ENCODE measurements around the gene WDR89. TPM values are rescaled to one million over a fixed set of nuclear protein-coding genes. Genes with fewer than 3 reads are reported as not detected.
"Not testable (repeated sequence)": the region's sequence is repeated elsewhere in the genome, so short reads cannot be mapped to it uniquely, and the experiment has no call there.

WDR89 gene
- total RNA-seq, 2 donors from 2014 or later, result 3.4 to 4.2 TPM

- Histone ChIP-seq H3K27me3 (no peaks in the 10 kb centered on the region), H3K4me1 (no peaks in the 10 kb centered on the region), H3K9me3 (no peaks in the 10 kb centered on the region), H3K27ac (no peak overlapping the region), H3K36me3 (no peaks in the 10 kb centered on the region), H3K4me3 (no peak overlapping the region)
- DNase-seq (ENCODE audit: low spot score), result no peak
- TF ChIP-seq CTCF (IDR thresholded peaks at IDR 0.05), result no peak
Measured at GRCh38 chr14:63662776-63663175, 21.1 kb upstream of the WDR89 start.

- not testable (repeated sequence) for H3K27me3 ChIP-seq; H3K27ac ChIP-seq; DNase-seq (ENCODE audit: low spot score); H3K9me3 ChIP-seq; H3K4me3 ChIP-seq; H3K36me3 ChIP-seq; H3K4me1 ChIP-seq
Measured at GRCh38 chr14:63661881-63662280, 20.2 kb upstream of the WDR89 start.

- TF ChIP-seq CTCF (IDR thresholded peaks at IDR 0.05), result no peak
- Histone ChIP-seq H3K9me3 (no peaks in the 10 kb centered on the region), H3K4me3 (no peak overlapping the region), H3K27ac (no peak overlapping the region), H3K27me3 (no peaks in the 10 kb centered on the region), H3K4me1 (no peaks in the 10 kb centered on the region), H3K36me3 (no peaks in the 10 kb centered on the region)
- DNase-seq (ENCODE audit: low spot score), result no peak
Measured at GRCh38 chr14:63659726-63660125, 18.1 kb upstream of the WDR89 start.

- no peak for TF ChIP-seq CTCF (IDR thresholded peaks at IDR 0.05)
- no peaks in the 10 kb centered on the region for H3K27me3 ChIP-seq
- no peaks in the 10 kb centered on the region for H3K9me3 ChIP-seq
- H3K36me3 ChIP-seq, result no peaks in the 10 kb centered on the region
- H3K27ac ChIP-seq, result no peak overlapping the region
- no peak for DNase-seq (ENCODE audit: low spot score)
- no peaks in the 10 kb centered on the region for H3K4me1 ChIP-seq
- no peak overlapping the region for H3K4me3 ChIP-seq
Measured at GRCh38 chr14:63656194-63656593, 14.5 kb upstream of the WDR89 start.

- no peak for DNase-seq (ENCODE audit: low spot score)
- no peaks in the 10 kb centered on the region for H3K27me3 ChIP-seq
- H3K4me3 ChIP-seq, result no peak overlapping the region
- no peak overlapping the region for H3K27ac ChIP-seq
- H3K9me3 ChIP-seq, result no peaks in the 10 kb centered on the region
- TF ChIP-seq CTCF (IDR thresholded peaks at IDR 0.05), result no peak
- no peaks in the 10 kb centered on the region for H3K4me1 ChIP-seq
- H3K36me3 ChIP-seq, result no peaks in the 10 kb centered on the region
Measured at GRCh38 chr14:63654936-63655335, 13.3 kb upstream of the WDR89 start.

GRCh38 chr14:63654346-63654745, 12.7 kb upstream of the WDR89 start:
- no peaks in the 10 kb centered on the region for H3K4me1 ChIP-seq
- no peak overlapping the region for H3K27ac ChIP-seq
- H3K9me3 ChIP-seq, result no peaks in the 10 kb centered on the region
- no peak for DNase-seq (ENCODE audit: low spot score)
- no peak for TF ChIP-seq CTCF (IDR thresholded peaks at IDR 0.05)
- no peaks in the 10 kb centered on the region for H3K36me3 ChIP-seq
- no peaks in the 10 kb centered on the region for H3K27me3 ChIP-seq
- no peak overlapping the region for H3K4me3 ChIP-seq
